Measurements from ENCODE around the gene SLITRK2. TPM values are rescaled to one million over a fixed set of nuclear protein-coding genes. Genes with fewer than 3 reads are reported as not detected.

The SLITRK2 gene
- total RNA-seq, 1 donor from 2014 or later, result 0.26 TPM

DNA sequence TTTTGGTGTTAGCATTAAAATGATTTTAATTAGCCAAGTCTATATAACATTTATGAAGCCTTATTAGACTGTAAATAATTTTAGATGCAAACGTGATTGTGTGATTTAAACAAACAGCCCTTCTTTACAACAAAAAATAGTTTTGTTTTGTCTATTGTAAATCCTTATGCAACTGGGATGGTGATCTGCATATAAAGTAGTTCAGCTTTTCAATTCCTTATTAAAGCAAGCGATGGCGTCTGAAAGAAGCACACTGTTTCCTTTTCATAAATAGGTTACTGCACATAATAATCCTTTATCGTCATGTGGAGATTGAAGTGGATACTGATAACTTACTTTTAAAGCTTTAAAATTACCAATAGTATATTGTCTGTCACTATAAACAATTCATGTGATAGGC, 8.8 kb downstream of the SLITRK2 start:
- Histone ChIP-seq H4K20me1 (ENCODE audit: low read depth) (no peaks in the 10 kb centered on the region), H2AFZ (replicated peaks) (no peak overlapping the region), H3K9ac (no peak overlapping the region), H3F3A (ENCODE audit: low read depth) (no peaks in the 10 kb centered on the region), H3K79me2 (ENCODE audit: low read depth) (no peaks in the 10 kb centered on the region), H3K4me2 (no peak overlapping the region), H3K27ac (no peak overlapping the region), H3K9me3 (ENCODE audit: low read depth) (no peaks in the 10 kb centered on the region), H3K27me3 (peaks cover 35% of the 10 kb centered on the region), H3K4me1 (no peaks in the 10 kb centered on the region), H3K36me3 (no peaks in the 10 kb centered on the region), H3K4me3 (no peak overlapping the region)
- H3K36me3 Mint-ChIP-seq, result peaks cover 1% of the 10 kb centered on the region
- peaks cover 16% of the 10 kb centered on the region for H3K27me3 Mint-ChIP-seq (ENCODE audit: insufficient read depth, low read depth)
- DNase-seq (ENCODE audit: low spot score), result no peak
- H3K4me3 Mint-ChIP-seq, result no peak overlapping the region
- peaks cover 4% of the 10 kb centered on the region for H3K4me1 Mint-ChIP-seq
- TF ChIP-seq EZH2phosphoT487 (IDR thresholded peaks at IDR 0.05), result no peak
- TF ChIP-seq, protein P1, sequence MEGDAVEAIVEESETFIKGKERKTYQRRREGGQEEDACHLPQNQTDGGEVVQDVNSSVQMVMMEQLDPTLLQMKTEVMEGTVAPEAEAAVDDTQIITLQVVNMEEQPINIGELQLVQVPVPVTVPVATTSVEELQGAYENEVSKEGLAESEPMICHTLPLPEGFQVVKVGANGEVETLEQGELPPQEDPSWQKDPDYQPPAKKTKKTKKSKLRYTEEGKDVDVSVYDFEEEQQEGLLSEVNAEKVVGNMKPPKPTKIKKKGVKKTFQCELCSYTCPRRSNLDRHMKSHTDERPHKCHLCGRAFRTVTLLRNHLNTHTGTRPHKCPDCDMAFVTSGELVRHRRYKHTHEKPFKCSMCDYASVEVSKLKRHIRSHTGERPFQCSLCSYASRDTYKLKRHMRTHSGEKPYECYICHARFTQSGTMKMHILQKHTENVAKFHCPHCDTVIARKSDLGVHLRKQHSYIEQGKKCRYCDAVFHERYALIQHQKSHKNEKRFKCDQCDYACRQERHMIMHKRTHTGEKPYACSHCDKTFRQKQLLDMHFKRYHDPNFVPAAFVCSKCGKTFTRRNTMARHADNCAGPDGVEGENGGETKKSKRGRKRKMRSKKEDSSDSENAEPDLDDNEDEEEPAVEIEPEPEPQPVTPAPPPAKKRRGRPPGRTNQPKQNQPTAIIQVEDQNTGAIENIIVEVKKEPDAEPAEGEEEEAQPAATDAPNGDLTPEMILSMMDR (IDR thresholded peaks at IDR 0.05), result no peak
- TF ChIP-seq EZH2 (IDR thresholded peaks at IDR 0.05), result no peak
- H3K9me3 Mint-ChIP-seq, result peaks cover 4% of the 10 kb centered on the region
- H3K27ac Mint-ChIP-seq, result no peak overlapping the region

DNA sequence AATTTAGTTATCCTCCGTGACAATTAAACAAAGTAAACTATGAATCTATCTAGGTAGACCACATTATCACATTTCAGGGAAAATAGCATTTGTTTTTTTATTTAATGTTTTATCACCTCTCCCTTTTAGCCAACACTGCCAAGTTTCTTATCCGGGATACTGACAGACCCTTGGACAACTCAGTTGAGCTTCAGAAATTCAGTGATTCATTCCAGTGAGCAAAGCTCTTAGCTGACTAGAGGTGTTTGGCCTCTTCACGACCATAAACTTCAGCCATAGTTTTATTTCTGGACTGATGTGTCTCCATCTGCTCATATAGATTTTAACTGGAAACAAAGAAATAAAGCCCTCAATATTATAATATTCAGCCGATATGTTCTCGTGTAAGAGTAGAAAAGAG, 15.2 kb downstream of the SLITRK2 start:
- H3K27me3 Mint-ChIP-seq (ENCODE audit: insufficient read depth, low read depth), result no peaks in the 10 kb centered on the region
- no peaks in the 10 kb centered on the region for H3K4me1 ChIP-seq
- H3K9ac ChIP-seq, result no peak overlapping the region
- no peak overlapping the region for H3K27ac ChIP-seq
- H3K9me3 ChIP-seq (ENCODE audit: low read depth), result no peaks in the 10 kb centered on the region
- no peak overlapping the region for H3K4me3 ChIP-seq
- no peaks in the 10 kb centered on the region for H3K79me2 ChIP-seq (ENCODE audit: low read depth)
- H3K27ac Mint-ChIP-seq, result no peak overlapping the region
- no peaks in the 10 kb centered on the region for H3K9me3 Mint-ChIP-seq
- no peak overlapping the region for H3K4me2 ChIP-seq
- TF ChIP-seq EZH2 (IDR thresholded peaks at IDR 0.05), result no peak
- TF ChIP-seq, protein P1 (IDR thresholded peaks at IDR 0.05), result no peak
- TF ChIP-seq EZH2phosphoT487 (IDR thresholded peaks at IDR 0.05), result no peak
- no peak overlapping the region for H3K4me3 Mint-ChIP-seq
- H3K4me1 Mint-ChIP-seq, result no peaks in the 10 kb centered on the region
- H2AFZ ChIP-seq (replicated peaks), result no peak overlapping the region
- H3F3A ChIP-seq (ENCODE audit: low read depth), result no peaks in the 10 kb centered on the region
- no peaks in the 10 kb centered on the region for H3K36me3 Mint-ChIP-seq
- no peaks in the 10 kb centered on the region for H4K20me1 ChIP-seq (ENCODE audit: low read depth)
- no peaks in the 10 kb centered on the region for H3K27me3 ChIP-seq
- no peaks in the 10 kb centered on the region for H3K36me3 ChIP-seq
- no peak for DNase-seq (ENCODE audit: low spot score)

DNA sequence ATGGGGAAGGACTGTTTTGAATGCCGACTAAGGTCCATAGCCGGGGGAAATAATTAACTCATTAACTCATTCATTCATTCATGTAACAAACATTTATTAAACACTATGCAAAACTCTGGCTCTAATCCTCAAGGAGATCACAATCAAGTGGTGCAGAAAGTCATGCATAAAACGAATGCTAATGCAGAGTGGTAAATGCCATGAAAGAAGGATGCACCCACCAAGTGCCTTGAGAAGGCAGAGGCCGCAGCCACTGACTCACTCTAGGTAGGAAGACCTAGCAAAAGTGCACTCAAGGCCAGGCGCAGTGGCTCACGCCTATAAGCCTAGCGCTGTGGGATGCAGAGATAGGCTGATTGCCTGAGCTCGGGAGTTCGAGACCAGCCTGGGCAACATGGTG, 22.9 kb downstream of the SLITRK2 start:
- H3K4me2 ChIP-seq, result no peak overlapping the region
- no peak overlapping the region for H3K27ac ChIP-seq
- Mint-ChIP-seq H3K27ac (no peak overlapping the region), H3K4me3 (no peak overlapping the region), H3K9me3 (peaks cover 5% of the 10 kb centered on the region), H3K36me3 (no peaks in the 10 kb centered on the region), H3K27me3 (ENCODE audit: insufficient read depth, low read depth) (no peaks in the 10 kb centered on the region), H3K4me1 (peaks cover 25% of the 10 kb centered on the region)
- H3K27me3 ChIP-seq, result no peaks in the 10 kb centered on the region
- no peak overlapping the region for H2AFZ ChIP-seq (replicated peaks)
- H3K9ac ChIP-seq, result no peak overlapping the region
- no peaks in the 10 kb centered on the region for H3K9me3 ChIP-seq (ENCODE audit: low read depth)
- DNase-seq (ENCODE audit: low spot score), result no peak
- H3K36me3 ChIP-seq, result no peaks in the 10 kb centered on the region
- H3F3A ChIP-seq (ENCODE audit: low read depth), result no peaks in the 10 kb centered on the region
- H4K20me1 ChIP-seq (ENCODE audit: low read depth), result no peaks in the 10 kb centered on the region
- no peaks in the 10 kb centered on the region for H3K79me2 ChIP-seq (ENCODE audit: low read depth)
- no peak for TF ChIP-seq EZH2 (IDR thresholded peaks at IDR 0.05)
- TF ChIP-seq EZH2phosphoT487 (IDR thresholded peaks at IDR 0.05), result no peak
- TF ChIP-seq, protein P1 (IDR thresholded peaks at IDR 0.05), result no peak
- H3K4me3 ChIP-seq, result no peak overlapping the region
- peaks cover 4% of the 10 kb centered on the region for H3K4me1 ChIP-seq

Data from neural progenitor cell (in vitro differentiated cells).